Trophoblast cell (in vitro differentiated cells and primary cell): ENCODE measurements around the gene PRPF6.

ENCODE experiments used
- DNase-seq, 2 donors: peaks; one replicate each; pipeline ENCODE4 v3.0.0-alpha.2; 2016
- H2AFZ ChIP-seq: 2 replicates; pipeline ENCODE4 v1.6.1; 2013; ENCODE audit warnings: low read length, moderate library complexity, mild to moderate bottlenecking; ENCODE audit not compliant: insufficient read depth, poor library complexity
- H2AK5ac ChIP-seq: 2 replicates; pipeline ENCODE4 v1.6.1; 2013; ENCODE audit warnings: mild to moderate bottlenecking, low read length
- H2BK120ac ChIP-seq: 2 replicates; pipeline ENCODE4 v1.6.1; 2013; ENCODE audit warnings: low read length, mild to moderate bottlenecking, moderate library complexity; ENCODE audit not compliant: insufficient read depth, poor library complexity
- H2BK12ac ChIP-seq: 2 replicates; pipeline ENCODE4 v1.6.1; 2013; ENCODE audit warnings: mild to moderate bottlenecking, low read length, moderate library complexity
- H2BK5ac ChIP-seq: 2 replicates; pipeline ENCODE4 v1.6.1; 2013; ENCODE audit warnings: low read length, low read depth, moderate library complexity, mild to moderate bottlenecking; ENCODE audit not compliant: poor library complexity
- H3K14ac ChIP-seq: 2 replicates; pipeline ENCODE4 v1.6.1; 2013; ENCODE audit warnings: mild to moderate bottlenecking, low read length
- H3K18ac ChIP-seq: 2 replicates; pipeline ENCODE4 v1.6.1; 2013; ENCODE audit warnings: mild to moderate bottlenecking, low read length
- H3K23ac ChIP-seq: 2 replicates; pipeline ENCODE4 v1.6.1; 2013; ENCODE audit warnings: low read length
- H3K27ac ChIP-seq: 2 replicates; pipeline ENCODE4 v1.5.1; 2013; ENCODE audit warnings: low read depth, mild to moderate bottlenecking, inconsistent platforms, low read length, moderate library complexity
- H3K27me3 ChIP-seq: 2 replicates; pipeline ENCODE4 v1.6.1; 2013; ENCODE audit warnings: inconsistent platforms, mild to moderate bottlenecking, low read length, moderate library complexity; ENCODE audit not compliant: insufficient read depth
- H3K36me3 ChIP-seq, 2 experiments: 1 replicate in 1 of 2; 2 replicates in 1 of 2; pipeline ENCODE4 v1.6.1; 2013; ENCODE audit warnings: low read length in 2 of 2, mild to moderate bottlenecking in 2 of 2, moderate library complexity in 1 of 2; ENCODE audit not compliant: insufficient read depth in 2 of 2, control insufficient read depth in 1 of 2
- H3K4ac ChIP-seq: 2 replicates; pipeline ENCODE4 v1.6.1; 2013; ENCODE audit warnings: low read depth, mild to moderate bottlenecking, low read length, moderate library complexity
- H3K4me1 ChIP-seq, 2 experiments: 1 replicate in 1 of 2; 2 replicates in 1 of 2; pipeline ENCODE4 v1.6.1; 2013; ENCODE audit warnings: low read length in 2 of 2, mild to moderate bottlenecking in 2 of 2, moderate library complexity in 1 of 2; ENCODE audit not compliant: insufficient read depth in 2 of 2, control insufficient read depth in 1 of 2
- H3K4me2 ChIP-seq: 2 replicates; pipeline ENCODE4 v1.6.1; 2013; ENCODE audit warnings: inconsistent platforms, mild to moderate bottlenecking, low read length, moderate library complexity
- H3K4me3 ChIP-seq: 2 replicates; pipeline ENCODE4 v1.5.1; 2013; ENCODE audit warnings: mild to moderate bottlenecking, low read depth, low read length, inconsistent platforms
- H3K79me1 ChIP-seq: one replicate; pipeline ENCODE4 v1.6.1; 2013; ENCODE audit warnings: low read length
- H3K79me2 ChIP-seq: 2 replicates; pipeline ENCODE4 v1.6.1; 2013; ENCODE audit warnings: low read length, mild to moderate bottlenecking; ENCODE audit not compliant: control insufficient read depth, insufficient read depth, poor library complexity
- H3K9ac ChIP-seq: 2 replicates; pipeline ENCODE4 v1.6.1; 2013; ENCODE audit warnings: mild to moderate bottlenecking, low read length
- H3K9me3 ChIP-seq: 2 replicates; pipeline ENCODE4 v1.6.1; 2013; ENCODE audit warnings: low read depth, mild to moderate bottlenecking, control low read depth, inconsistent platforms, low read length; ENCODE audit not compliant: insufficient read depth
- H4K12ac ChIP-seq: 2 replicates; pipeline ENCODE4 v1.6.1; 2013; ENCODE audit warnings: low read depth, mild to moderate bottlenecking, low read length, moderate library complexity
- H4K8ac ChIP-seq: 2 replicates; pipeline ENCODE4 v1.6.1; 2013; ENCODE audit warnings: low read depth, mild to moderate bottlenecking, low read length, moderate library complexity
- H4K91ac ChIP-seq: one replicate; pipeline ENCODE4 v1.6.1; 2013; ENCODE audit warnings: low read depth, mild to moderate bottlenecking, low read length, moderate library complexity
- WGBS: extraction: QIAGEN DNeasy Blood & Tissue Kit; methylation state at CpG from one replicate; pipeline ENCODE4 v1.1.7; 2013; ENCODE audit warnings: missing lambda C conversion rate; ENCODE audit not compliant: insufficient read length, insufficient coverage; ENCODE audit errors: extremely low coverage; 5-methylcytosine and 5-hydroxymethylcytosine counted together

The PRPF6 gene

DNA sequence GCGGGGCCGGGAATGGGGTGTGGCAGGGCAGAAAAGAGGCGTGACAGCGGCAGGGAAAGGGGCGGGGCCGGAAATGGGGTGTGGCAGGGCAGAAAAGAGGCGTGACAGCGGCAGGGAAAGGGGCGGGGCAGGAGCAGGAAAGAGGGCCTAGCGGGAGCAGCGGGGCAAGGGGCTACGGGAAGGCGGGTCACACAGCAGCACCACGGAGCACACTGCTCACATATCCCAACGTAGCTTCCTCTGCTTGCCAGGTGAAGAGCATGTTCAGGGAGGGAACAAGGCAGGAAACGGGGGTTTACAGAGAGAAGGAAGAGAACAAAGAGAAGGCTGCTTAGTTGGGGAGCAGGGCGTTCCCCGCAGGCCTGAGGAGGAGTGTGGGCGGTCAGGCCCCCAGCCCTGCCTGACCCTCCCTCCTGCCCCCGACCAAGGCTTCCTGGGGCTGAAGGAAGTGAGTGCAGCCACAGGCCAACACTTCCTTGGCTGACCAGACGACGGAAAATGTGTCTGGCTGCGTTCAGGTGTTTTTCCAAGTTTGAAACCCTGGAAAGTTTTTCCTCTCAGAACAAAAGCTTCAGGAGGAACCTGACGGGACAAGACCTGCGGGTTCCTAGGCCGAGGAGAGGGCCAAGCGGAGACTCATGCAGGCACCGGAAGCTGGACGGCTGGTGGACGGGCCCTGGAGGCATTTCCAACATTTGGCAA lies 38.5 kb upstream of the PRPF6 start:
- Histone ChIP-seq H2AFZ (no peak overlapping the region), H3K27ac (peak overlapping the region; percentile 93), H4K91ac (peak overlapping the region; percentile 75), H2AK5ac (peak overlapping the region; percentile 52), H3K36me3 (peaks cover 61 to 67% of the 10 kb centered on the region in 2 experiments), H3K9me3 (no peaks in the 10 kb centered on the region), H3K9ac (no peak overlapping the region), H2BK120ac (no peak overlapping the region), H3K79me2 (peaks cover 4% of the 10 kb centered on the region), H3K4me3 (peak overlapping the region; percentile 25), H3K4ac (peak overlapping the region; percentile 49), H4K12ac (peak overlapping the region; percentile 52), H4K8ac (peak overlapping the region; percentile 37), H3K4me2 (peak overlapping the region; percentile 34), H3K27me3 (no peaks in the 10 kb centered on the region), H3K79me1 (peaks cover 9% of the 10 kb centered on the region), H3K4me1 (peaks cover 14 to 18% of the 10 kb centered on the region in 2 experiments), H3K14ac (peak overlapping the region; percentile 33), H2BK5ac (peak overlapping the region; percentile 74), H3K23ac (no peak overlapping the region), H2BK12ac (peak overlapping the region; percentile 8), H3K18ac (peak overlapping the region; percentile 19)
- DNase-seq, result peak; percentile 86 to 87
- WGBS, result no CpG with 5 or more reads among the region's 30 CpGs

DNA sequence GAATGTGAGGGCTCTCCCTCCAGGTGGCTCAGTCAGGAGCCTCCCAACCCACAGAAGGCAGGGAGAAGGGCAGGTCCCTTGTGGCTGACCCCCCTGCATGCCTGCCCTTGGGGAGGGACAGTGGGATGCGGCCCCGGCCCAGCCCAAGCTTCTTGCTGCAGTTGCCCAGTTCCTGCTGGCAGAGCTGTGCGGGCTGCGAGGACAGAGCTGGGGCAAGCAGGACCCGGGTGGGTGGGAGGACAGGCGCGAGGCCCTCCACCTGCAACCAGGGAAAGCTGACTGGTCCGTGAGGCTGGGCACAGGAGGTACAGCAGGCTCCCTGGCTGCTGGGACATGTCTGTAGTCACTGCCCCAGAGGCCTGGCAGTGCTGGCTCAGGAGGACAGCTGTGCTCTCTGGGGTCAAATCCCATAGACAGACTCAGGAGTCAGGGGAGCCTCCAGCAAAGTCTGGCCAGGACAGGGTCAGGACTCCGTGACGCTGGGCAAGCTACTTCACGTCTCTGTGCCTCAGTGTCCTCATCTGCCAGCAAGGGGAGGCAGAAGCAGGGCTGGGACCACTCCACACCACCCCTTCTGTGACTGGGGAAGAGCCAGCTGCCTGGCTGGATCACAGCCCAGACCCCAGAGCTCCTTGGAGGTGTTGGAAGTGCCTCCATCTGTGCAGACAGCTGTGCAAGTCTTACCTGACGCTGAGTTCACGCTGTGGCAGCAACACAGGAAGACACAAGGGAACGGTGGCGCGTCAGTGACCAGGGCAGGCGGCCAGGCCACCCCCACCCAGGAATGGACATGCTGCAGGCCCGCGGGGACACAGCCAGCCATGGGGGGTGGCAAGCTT lies 37.7 kb upstream of the PRPF6 start:
- peaks cover 61 to 67% of the 10 kb centered on the region in 2 experiments for H3K36me3 ChIP-seq
- peak overlapping the region; percentile 54 for H3K14ac ChIP-seq
- H4K91ac ChIP-seq, result peak overlapping the region; percentile 12
- H3K27ac ChIP-seq, result peak overlapping the region; percentile 93
- H3K4ac ChIP-seq, result peak overlapping the region; percentile 49
- H3K18ac ChIP-seq, result peak overlapping the region; percentile 2
- no peaks in the 10 kb centered on the region for H3K27me3 ChIP-seq
- peak overlapping the region; percentile 14 for H4K12ac ChIP-seq
- no peak overlapping the region for H2AK5ac ChIP-seq
- H3K79me2 ChIP-seq, result peaks cover 4% of the 10 kb centered on the region
- no peak overlapping the region for H2BK120ac ChIP-seq
- peaks cover 14 to 18% of the 10 kb centered on the region in 2 experiments for H3K4me1 ChIP-seq
- no peak for DNase-seq
- no peak overlapping the region for H3K4me2 ChIP-seq
- no CpG with 5 or more reads among the region's 19 CpGs for WGBS
- no peak overlapping the region for H2AFZ ChIP-seq
- H3K79me1 ChIP-seq, result peaks cover 9% of the 10 kb centered on the region
- no peaks in the 10 kb centered on the region for H3K9me3 ChIP-seq
- no peak overlapping the region for H3K4me3 ChIP-seq
- no peak overlapping the region for H2BK12ac ChIP-seq
- H3K9ac ChIP-seq, result peak overlapping the region; percentile 5
- H4K8ac ChIP-seq, result no peak overlapping the region
- no peak overlapping the region for H3K23ac ChIP-seq
- H2BK5ac ChIP-seq, result peak overlapping the region; percentile 74

DNA sequence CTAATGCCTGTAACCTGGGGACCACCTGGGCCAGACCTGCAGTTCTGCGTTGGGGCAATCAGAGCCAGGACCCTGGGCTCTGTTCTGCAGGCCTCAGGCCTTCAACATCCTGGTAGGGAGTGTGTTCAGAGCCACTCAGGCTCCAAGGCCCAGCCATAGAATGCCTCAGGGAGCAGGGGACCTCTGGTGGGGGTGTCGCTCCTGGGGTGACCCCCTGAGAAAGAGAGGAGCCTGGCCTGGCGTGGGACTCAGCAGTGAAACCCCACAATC lies 37.2 kb upstream of the PRPF6 start:
- WGBS, result no CpG with 5 or more reads among the region's 3 CpGs

DNA sequence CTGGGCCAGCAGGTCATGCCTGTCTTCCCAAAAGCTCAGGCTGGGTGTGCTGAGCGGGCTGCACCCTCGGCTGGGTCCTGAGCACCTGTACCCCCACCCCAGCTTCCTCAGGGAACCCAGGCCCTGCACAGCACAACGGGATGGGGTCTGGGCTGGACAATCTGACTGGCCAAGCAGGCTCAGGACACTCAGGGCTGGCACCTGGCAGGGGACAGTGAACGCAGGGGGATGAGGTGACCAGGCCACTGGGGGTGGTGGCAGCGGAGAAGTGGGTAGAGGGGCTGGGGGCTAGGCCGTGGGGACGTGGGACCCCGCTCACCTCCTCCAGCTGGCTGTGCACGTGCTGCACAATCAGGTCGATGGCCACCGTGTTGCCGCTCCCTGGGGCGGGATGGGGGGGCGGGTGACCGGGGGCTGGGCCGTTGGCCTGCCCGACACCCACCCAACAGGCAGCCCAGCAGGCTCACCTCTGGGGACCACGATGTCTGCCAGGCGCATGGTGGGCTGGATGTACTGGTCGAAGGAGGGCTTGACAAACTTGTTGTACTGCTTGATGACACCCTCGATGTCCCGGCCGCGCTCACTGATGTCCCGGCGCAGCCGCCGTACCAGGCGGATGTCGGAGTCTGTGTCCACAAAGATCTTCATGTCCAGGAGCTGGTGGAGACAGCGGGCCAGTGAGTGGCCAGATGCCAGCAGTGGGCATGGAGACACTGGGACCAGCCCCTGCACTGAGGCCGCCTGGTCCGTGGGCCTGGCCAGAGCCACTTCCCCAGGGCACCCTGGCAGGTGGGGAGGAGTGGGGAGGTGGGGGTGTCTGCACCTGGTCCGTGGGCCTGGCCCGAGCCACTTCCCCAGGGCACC lies 36.6 kb upstream of the PRPF6 start:
- H3K79me1 ChIP-seq, result peaks cover 9% of the 10 kb centered on the region
- H3K36me3 ChIP-seq, result peaks cover 56 to 59% of the 10 kb centered on the region in 2 experiments
- H3K27me3 ChIP-seq, result no peaks in the 10 kb centered on the region
- H3K14ac ChIP-seq, result no peak overlapping the region
- H4K91ac ChIP-seq, result no peak overlapping the region
- no peak overlapping the region for H2AK5ac ChIP-seq
- no peak overlapping the region for H3K27ac ChIP-seq
- no peak overlapping the region for H2BK12ac ChIP-seq
- WGBS, result no CpG with 5 or more reads among the region's 35 CpGs
- H3K79me2 ChIP-seq, result peaks cover 4% of the 10 kb centered on the region
- H2BK120ac ChIP-seq, result no peak overlapping the region
- no peak overlapping the region for H3K9ac ChIP-seq
- no peak overlapping the region for H3K4ac ChIP-seq
- H3K23ac ChIP-seq, result no peak overlapping the region
- no peak overlapping the region for H3K4me2 ChIP-seq
- no peak overlapping the region for H3K18ac ChIP-seq
- H3K4me3 ChIP-seq, result peak overlapping the region; percentile 11
- DNase-seq, result no peak
- H3K9me3 ChIP-seq, result no peaks in the 10 kb centered on the region
- no peak overlapping the region for H4K12ac ChIP-seq
- H3K4me1 ChIP-seq, result peaks cover 20 to 27% of the 10 kb centered on the region in 2 experiments
- no peak overlapping the region for H2BK5ac ChIP-seq
- H2AFZ ChIP-seq, result no peak overlapping the region
- H4K8ac ChIP-seq, result no peak overlapping the region

More for the DNA sequence above, 37.2 kb upstream of the PRPF6 start:
- H3K27me3 ChIP-seq, result no peaks in the 10 kb centered on the region
- no peak overlapping the region for H3K27ac ChIP-seq
- peak overlapping the region; percentile 2 for H3K18ac ChIP-seq
- no peak overlapping the region for H2BK5ac ChIP-seq
- no peak for DNase-seq
- H2BK12ac ChIP-seq, result no peak overlapping the region
- H3K4ac ChIP-seq, result no peak overlapping the region
- H3K4me2 ChIP-seq, result no peak overlapping the region
- H3K9ac ChIP-seq, result no peak overlapping the region
- no peak overlapping the region for H2AFZ ChIP-seq
- no peak overlapping the region for H3K23ac ChIP-seq
- no peak overlapping the region for H4K8ac ChIP-seq
- peaks cover 60 to 64% of the 10 kb centered on the region in 2 experiments for H3K36me3 ChIP-seq
- H3K9me3 ChIP-seq, result no peaks in the 10 kb centered on the region
- peaks cover 4% of the 10 kb centered on the region for H3K79me2 ChIP-seq
- H4K91ac ChIP-seq, result no peak overlapping the region
- H4K12ac ChIP-seq, result no peak overlapping the region
- H2BK120ac ChIP-seq, result no peak overlapping the region
- H3K79me1 ChIP-seq, result peaks cover 9% of the 10 kb centered on the region
- H3K14ac ChIP-seq, result no peak overlapping the region
- no peak overlapping the region for H3K4me3 ChIP-seq
- no peak overlapping the region for H2AK5ac ChIP-seq
- peaks cover 15 to 22% of the 10 kb centered on the region in 2 experiments for H3K4me1 ChIP-seq
